Neural cell (in vitro differentiated cells): ENCODE results near the gene ADGRL1.

Source experiments
- CTCF ChIP-seq: fragments of 450-650 bp; IDR thresholded peaks from 2 replicates; pipeline ENCODE4 v1.5.1; 2014; ENCODE audit warnings: antibody characterized with exemption, mild to moderate bottlenecking, moderate library complexity; ENCODE audit not compliant: poor library complexity, severe bottlenecking
- EZH2 ChIP-seq: fragments of 200-600, 300-800 bp; shearing (Covaris generic), sonication (generic); IDR thresholded peaks from 2 replicates; pipeline ENCODE4 v1.6.1; 2014; ENCODE audit warnings: antibody characterized with exemption, low read length, borderline replicate concordance, mild to moderate bottlenecking; ENCODE audit not compliant: insufficient read depth, poor library complexity, severe bottlenecking
- POLR2AphosphoS5 ChIP-seq: IDR thresholded peaks from 2 replicates; pipeline ENCODE4 v1.6.1; 2012
- RAD21 ChIP-seq: fragments of 450-650 bp; conservative IDR thresholded peaks from 2 replicates; pipeline ENCODE4 v1.6.1; 2014; ENCODE audit warnings: antibody characterized with exemption, mild to moderate bottlenecking, moderate library complexity

GRCh38 chr19:14174883-14175282, 31.1 kb downstream of the ADGRL1 start:
- no peak for TF ChIP-seq CTCF
- no peak for TF ChIP-seq RAD21
- no peak for TF ChIP-seq EZH2
- no peak for TF ChIP-seq POLR2AphosphoS5
